GM18907 (cell line): ENCODE results near the gene TUBGCP3.
"Not testable (repeated sequence)": the region's sequence is repeated elsewhere in the genome, so short reads cannot be mapped to it uniquely, and the experiment has no call there.

ENCODE experiments used
- ATAC-seq: cut with Tn5 transposase; IDR thresholded peaks from one replicate; pipeline ENCODE4 v1.9.1; 2021; ENCODE audit warnings: mild to moderate bottlenecking, moderate library complexity; ENCODE audit not compliant: unreplicated experiment

The TUBGCP3 gene, protein sequence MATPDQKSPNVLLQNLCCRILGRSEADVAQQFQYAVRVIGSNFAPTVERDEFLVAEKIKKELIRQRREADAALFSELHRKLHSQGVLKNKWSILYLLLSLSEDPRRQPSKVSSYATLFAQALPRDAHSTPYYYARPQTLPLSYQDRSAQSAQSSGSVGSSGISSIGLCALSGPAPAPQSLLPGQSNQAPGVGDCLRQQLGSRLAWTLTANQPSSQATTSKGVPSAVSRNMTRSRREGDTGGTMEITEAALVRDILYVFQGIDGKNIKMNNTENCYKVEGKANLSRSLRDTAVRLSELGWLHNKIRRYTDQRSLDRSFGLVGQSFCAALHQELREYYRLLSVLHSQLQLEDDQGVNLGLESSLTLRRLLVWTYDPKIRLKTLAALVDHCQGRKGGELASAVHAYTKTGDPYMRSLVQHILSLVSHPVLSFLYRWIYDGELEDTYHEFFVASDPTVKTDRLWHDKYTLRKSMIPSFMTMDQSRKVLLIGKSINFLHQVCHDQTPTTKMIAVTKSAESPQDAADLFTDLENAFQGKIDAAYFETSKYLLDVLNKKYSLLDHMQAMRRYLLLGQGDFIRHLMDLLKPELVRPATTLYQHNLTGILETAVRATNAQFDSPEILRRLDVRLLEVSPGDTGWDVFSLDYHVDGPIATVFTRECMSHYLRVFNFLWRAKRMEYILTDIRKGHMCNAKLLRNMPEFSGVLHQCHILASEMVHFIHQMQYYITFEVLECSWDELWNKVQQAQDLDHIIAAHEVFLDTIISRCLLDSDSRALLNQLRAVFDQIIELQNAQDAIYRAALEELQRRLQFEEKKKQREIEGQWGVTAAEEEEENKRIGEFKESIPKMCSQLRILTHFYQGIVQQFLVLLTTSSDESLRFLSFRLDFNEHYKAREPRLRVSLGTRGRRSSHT

DNA sequence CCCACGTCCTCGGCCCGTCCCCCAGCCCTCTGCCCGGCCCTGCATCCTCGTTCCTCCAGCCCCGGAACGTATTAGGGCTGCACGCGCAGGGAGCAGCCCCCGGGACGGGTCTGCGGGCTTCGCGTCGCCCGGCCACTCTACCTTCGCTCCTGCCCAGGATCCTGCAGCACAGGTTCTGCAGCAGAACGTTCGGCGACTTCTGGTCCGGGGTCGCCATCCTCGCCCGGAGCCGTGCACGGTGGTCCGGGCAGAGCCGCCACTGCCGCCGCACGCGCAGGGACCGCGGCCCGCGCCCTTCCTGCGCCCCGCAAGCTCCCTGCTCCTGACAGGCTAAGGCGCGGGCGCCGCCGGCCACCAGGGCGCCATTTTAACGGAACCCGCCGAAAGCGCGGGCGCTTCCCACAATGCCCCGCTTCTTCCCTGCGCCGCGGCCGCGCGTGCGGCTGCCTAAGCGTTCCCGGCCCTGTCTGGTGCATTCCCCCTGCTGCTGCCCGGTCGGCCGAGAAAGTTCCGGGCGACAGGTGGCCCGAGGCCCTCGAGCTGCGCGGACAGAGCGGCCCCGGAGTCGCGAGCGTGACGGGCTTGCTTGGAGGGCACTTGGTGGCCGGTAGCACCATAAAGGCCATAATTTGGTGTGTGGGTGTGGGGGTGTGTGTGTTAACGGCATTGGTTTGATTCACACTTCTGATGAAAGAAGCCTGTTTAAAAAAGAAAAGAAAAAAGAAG lies at the start of gene TUBGCP3:
TSS of gene TUBGCP3 (minus strand) at position 390 of the 726 bp plus-strand sequence. CDS start at position 217, 173 bp downstream.
- peak; percentile 82 for ATAC-seq

DNA sequence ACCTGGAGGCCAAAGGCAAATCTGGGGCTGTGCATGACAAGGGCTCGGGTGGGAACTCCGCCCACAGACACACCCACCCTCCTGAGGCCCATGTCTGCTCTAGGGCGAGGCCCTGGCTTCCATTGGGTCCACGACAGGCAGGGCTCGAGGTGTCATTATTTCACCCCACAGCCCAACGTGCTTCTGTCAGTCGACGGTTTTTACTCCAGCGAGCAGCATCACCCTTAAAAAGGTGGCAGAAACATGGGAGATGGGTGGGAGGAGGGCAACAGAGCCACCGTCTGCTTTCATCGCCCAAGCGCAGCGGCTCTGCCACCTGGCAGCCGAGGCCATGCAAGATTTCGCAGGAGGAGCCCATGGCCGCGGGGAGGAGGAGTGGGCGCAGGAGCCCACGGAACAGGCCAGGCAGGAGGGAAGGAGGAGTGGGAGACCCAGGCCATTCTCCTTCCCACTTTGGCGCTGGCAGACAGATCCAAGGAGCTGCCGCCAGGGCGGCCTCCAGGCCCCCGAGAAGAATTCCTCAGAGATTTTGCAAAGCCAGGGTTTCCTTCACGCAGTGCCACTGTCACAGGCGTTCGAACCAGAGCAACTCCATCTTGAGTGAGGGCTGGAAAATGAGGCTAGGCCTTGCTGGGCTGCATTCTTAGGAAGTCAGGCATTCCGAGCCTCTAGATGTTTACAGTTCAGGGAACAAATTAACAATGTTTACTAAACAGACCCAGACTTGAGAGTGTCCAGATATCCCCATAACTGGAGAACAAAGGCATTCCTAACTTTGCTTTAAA lies 49.3 kb upstream of the TUBGCP3 start:
- ATAC-seq = no peak

DNA sequence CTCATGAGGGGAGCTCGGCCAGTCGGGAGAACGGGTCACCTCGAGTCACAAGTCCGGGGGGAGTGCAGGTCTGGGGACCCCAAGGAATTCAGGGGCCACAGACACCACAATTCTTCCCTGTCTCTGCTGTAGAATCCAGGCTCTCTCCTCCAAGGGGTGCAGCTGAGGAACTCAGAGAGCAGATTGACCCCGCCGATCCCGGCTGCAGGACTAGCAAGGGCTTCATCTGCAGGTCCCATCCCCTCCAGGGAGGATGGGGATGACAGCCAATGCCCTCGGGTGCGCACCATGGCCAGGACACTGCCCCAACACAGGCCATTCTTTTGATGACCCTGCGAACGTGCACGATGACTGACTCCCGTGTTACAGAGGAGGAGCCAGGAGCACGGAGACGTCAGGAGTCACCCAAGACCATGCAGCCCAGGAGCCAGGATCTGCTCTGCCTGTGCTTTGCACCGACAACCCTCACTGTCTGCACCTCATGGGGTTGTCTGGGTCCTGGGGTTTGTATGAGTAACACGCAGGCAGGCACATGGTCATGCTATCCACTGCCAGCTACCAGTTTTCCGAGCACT lies 48.5 kb upstream of the TUBGCP3 start:
- no peak for ATAC-seq

DNA sequence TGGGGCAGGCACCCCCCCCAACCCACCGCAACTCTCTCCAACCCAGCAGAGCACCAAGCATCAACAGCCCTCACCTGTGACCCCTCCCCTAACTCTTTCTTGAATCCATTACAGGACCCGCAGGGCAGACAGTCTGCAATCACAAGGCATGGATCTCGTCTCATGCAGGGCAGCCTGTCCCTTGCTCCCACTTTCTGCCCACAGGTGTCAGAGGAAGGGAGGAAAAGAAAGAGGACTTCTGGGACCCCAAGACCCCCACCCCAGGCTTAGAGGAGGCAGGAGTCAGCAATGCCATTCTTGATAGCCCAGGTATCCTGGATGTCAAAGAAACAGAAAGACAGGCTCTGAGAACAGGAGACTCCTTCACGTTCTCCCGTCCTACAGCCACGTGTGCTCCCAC lies 47.4 kb upstream of the TUBGCP3 start:
- ATAC-seq = no peak

DNA sequence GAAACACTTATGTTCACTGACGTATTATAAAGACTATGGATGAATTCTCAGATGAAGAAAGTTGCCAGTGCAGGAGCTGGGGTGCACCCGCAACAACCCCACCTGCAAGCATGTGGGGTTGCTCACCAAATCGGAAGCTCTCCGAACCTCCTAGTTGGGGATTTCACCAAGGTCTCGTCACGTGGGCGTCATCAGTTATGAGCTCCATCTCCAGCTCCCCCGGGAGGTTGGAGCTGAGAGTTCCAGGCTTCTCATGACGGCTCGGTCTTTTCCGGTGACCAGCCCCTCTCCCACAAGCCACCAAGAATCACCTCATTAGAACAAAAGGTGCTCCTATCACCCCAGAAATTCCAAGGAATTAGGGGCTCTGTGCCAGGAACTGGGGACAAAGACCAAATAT lies 46.1 kb upstream of the TUBGCP3 start:
- ATAC-seq = no peak

DNA sequence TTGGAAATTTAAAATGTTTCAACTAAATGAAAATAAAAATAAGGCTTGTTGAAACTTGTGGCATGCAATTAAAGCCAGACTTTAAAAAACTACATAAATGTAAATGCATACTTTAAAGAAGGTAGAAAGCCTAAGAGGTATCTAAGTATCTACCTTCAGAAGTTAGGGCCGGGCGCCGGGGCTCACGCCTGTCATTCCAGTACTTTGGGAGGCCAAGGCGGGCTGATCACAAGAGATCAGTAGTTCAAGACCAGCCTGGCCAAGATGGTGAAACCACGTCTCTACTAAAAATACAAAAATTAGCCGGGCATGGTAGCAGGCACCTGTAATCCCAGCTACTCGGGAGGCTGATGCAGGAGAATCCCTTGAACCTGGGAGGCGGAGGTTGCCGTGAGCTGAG lies 42.3 kb upstream of the TUBGCP3 start:
- not testable (repeated sequence) for ATAC-seq

DNA sequence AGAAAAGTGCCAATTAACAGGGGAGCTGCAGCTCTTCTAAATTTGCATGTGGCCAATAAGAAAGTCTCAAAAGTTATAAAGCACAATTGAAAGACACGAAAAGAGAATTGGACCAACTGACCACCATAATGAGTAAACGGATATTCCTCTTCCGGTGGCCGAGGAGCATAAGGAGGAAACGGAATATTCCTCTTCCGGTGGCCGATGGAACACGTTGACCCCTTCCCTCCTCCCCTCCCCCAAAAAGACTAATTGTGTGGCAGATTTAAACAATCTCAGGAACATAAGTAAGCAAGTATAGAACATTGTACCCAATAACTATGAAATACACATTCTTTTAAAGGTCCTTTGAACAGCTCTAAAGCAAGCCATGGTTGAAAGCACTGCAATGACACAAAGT lies 41.2 kb upstream of the TUBGCP3 start:
- ATAC-seq = no peak

DNA sequence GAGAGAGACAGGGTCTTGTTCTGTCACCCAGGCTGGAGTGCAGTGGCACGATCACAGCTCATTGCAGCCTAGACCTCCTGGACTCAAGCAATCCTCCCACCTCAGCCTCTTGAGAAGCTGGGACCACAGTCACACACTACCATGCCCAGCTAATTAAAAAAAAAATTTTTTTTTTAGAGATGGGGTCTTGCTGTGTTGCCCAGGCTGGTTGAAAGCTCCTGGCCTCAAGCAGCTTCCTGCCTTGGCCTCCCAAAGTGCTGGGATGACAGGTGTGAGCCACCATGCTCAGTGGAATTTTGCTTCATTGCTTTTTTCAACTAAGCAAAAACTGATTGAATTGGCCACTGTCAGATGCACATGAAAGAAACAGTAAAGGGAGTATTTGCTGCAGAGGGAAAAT lies 39.7 kb upstream of the TUBGCP3 start:
- not testable (repeated sequence) for ATAC-seq

DNA sequence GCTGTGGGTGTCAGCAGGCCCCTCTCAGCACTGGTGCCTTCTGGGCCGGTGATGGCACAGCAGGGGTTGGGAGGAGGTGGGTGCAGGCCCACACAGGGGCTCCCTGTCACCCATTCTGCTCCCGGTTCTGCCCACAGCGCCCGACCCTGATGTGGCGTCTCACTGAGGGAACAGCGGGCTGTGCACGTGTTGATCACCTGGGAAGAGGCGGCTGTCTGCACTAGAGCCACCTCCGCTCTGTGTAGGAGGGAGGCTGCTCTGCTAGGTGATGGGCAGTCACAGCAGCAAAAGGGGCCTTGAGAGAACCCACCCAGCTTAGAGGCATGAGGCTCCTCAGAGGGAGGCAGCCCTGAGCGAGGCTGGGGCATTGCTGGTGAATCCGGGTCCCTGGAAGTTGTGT lies 39.2 kb upstream of the TUBGCP3 start:
- no peak for ATAC-seq

DNA sequence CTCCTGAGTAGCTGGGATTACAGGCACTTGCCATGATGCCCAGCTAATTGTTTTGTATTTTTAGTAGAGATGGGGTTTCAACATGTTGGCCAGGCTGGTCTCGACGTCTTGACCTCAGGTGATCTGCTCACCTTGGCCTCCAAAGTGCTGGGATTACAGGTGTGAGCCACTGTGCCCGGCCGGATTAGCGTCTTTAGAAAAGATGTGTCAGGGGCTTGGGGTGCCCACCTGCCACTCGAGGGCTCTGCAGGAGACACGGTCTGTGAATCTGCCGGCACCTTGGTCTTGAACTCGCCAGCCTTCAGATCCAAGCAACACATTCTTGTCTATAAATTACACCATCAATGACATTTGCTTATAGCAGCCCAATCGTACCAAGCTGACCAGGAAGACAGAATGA lies 38.8 kb upstream of the TUBGCP3 start:
- no peak for ATAC-seq

DNA sequence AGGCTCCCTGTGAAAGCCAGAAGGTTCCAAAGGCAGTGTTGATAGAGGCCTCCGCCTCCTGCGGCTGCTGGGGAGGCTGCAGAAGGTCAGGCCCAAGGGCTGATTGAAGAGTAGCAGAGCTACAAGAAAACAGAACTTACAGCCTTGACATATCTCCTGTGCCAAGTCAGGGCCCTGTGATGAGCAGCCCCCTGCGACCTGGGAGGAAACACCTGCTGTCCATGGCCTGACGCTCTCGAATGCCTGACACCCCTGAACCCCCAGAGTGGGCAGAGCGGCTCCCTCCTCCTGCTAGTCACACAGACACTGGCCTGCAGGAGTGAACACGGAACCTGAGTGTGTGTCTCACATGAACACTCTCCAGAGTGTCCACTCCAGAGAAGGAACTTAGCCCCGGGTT lies 38.2 kb upstream of the TUBGCP3 start:
- no peak for ATAC-seq

DNA sequence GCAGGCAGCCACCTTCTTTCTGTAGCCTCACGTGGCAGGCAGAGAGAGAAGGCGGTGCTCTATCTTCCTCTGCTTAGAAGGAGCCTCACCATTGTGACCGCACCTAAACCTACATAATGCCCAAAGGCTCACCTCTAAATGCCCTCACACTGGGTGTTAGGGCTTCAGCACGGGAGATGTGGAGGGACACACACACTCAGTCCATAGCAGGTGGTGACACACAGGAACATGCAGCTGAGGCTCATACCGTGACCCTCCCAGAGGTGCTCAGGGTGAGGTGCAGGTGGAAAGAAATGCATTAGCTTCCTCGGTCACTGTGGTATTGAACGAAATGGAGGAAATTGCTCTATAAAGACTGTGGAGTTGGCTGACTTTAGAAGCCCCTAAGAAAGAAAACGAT lies 37.7 kb upstream of the TUBGCP3 start:
- ATAC-seq = no peak

DNA sequence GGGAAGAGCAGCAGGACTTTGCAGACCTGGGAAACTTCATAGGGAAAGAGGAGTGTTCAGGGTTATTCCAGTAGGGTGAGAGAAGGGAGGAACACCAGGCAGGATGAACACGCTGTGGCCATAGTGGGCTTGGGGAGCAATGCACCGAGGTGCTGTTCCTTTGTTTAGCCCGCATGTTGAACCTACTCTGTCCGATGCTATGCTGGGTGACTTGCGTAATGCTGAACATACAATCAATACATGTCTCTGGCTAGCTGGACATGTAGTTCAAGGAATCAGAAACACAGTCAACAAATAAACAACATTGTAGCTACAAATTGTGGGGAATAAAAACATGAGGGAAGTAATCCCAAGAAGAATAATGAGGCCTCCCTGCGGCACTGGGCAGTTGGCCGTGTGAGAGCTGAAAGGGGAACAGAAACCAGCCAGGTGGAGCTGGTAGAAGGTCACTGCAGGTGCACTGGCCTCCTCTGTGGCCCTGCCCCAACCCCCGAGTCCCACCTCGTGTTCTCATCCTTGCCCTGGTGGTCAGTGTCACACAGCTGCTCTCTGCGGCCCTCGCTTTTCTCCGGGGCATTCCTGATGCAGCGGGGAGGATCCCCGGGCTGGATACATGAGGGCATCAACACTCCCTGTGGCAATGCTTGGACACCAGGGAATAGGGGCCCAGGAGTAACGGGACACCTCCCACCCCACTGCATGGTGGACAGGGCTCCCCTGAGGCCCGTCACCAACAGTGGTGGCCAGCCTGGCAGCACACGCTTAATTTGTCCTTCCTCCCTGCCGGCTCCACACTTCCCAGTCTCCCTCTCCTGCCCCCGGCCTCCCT lies 36.9 kb upstream of the TUBGCP3 start:
- ATAC-seq = no peak

DNA sequence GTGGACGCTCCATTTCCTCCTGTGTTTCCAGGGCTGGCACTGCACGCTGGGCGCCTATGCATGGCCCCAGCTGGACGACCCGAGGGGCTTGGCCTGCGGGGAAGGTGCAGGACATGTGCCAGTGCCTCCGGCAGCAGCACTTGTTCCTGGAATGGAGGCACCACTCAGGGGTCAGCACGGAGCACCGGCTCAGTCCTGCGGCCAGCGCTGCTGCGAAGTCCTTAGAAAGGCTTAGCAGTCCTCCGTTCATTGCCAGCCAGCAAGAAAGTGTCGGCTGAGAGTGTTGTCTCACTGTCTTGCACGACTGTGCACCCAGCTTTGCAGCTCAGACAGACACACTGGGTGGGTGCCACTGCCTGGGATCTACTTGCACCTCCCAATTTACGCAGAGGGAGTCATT lies 36.1 kb upstream of the TUBGCP3 start:
- ATAC-seq = no peak

DNA sequence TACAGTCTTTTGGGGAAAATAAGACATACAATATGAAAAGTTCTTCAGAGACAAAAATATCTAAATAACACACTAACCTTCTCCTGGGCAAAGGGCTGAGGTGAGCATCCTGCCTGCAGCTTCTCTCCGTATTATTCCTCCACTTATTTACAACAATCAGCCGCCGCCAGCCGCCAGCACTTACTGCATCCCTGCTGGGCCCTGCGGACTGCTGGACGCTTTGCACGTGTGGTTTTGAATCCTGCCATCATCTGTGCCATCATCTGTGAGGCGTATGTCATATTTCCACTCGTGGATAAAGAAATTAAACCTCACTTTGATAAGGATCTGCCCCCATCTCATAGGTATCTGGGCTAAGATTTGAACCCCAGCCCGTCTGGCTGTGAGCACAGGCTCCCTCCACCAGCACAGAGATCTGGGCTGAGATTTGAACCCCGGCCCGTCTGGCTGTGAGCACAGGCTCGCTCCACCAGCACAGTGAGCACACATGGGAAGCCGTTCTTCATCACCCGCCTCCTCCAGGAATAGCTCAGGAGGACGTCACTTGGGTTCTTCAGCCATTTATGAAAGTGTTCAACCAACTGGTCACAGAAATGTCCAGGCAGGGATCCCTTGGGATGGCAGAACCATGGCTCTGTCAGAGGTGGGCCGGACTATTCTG lies 35.2 kb upstream of the TUBGCP3 start:
- ATAC-seq = no peak

DNA sequence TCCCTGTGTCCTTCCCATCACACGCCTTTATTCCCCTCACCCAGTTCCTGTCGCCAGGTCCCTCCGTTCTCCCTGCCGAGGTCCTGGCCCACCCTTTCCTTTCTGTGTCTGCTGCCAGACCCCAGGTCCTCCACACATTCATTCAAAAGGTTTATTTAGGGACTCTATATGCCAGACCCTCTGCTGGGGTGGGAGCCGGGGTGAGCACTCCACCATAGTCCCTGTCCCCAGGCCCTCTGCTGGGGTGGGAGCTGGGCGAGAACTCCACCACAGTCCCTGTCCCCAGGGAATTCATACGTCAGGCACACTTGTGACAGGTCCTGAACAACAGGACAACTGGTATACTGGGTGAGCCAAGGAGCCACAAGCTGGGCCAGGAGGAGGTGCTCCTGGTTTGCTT lies 34.4 kb upstream of the TUBGCP3 start:
- no peak for ATAC-seq

DNA sequence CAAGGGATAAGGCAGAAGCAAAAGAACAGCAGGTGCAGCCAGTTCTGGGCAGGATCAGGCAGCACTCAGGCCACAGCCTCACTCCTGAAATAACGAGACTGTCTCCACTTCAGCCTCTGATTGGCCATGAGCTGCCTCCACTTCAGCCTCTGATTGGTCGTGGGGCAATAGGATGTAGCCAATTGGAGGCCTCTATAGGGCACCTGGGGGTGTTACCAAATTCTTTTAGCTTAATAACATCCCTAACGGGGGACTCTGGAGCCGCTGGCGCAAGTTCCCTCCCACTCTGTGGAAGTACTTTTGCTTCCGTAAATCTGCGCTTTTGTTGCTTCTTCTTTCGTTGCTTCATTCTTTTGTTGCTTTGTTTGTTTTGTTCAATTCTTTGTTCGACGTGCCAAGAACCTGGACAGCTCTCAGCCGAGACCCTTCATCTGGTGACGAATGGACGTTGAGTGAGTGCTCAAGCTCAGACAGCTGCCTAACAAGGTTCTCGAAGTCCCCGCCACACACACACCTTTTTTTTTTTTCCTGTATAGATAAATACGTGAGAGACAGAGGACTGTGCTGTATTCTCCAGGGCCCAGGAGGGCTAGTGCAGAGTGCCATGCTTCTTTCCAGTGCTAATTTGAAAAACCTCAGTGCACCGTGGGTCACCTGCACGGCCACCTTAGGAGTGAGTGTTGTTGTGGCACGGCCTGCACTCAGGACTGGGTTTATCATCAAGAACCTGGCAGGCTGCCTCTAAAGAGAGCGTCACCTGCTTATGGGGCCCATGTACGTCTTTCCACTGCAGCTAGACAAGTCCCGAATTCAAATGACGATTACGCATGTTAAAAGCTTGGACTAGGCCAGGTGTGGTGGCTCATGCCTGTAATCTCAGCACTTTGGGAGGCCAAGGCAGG lies 32.0 kb upstream of the TUBGCP3 start:
- no peak for ATAC-seq

DNA sequence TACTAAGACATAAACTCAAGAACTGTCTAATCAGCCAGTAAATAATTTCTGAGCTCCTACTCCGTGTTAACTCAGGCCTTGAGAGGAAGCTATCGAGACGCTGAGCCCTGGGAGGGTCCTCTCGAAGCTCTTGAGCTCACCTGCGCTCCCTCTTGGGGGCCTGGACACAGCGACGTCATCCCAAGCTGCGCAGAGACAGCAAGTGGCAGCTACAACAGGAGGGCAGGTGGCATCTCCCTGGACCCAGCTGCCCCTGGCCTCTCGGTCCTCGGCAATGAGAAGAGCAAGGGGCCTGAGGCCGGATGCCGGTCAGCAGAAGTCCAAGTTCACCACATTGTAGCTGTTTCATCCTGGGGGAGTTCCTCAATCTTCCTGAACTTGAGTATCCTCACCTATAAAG lies 30.5 kb upstream of the TUBGCP3 start:
- ATAC-seq = no peak
